Neural crest cell (in vitro differentiated cells): Measurements from ENCODE around the gene CEP135. TPM values are rescaled to one million over a fixed set of nuclear protein-coding genes. Genes with fewer than 3 reads are reported as not detected.

Experiments used
- DNase-seq: peaks from one replicate; pipeline ENCODE4 v3.0.0; 2021; ENCODE audit warnings: low read depth, mixed read lengths, low spot score
- H3K27ac Mint-ChIP-seq: one replicate; pipeline ENCODE4 v1.8.0; 2021; ENCODE audit warnings: mild to moderate bottlenecking, mixed read lengths; ENCODE audit not compliant: unreplicated experiment
- H3K27me3 Mint-ChIP-seq: 2 replicates; pipeline ENCODE4 v1.8.0; 2021; ENCODE audit warnings: low read depth, mild to moderate bottlenecking, mixed read lengths
- H3K36me3 Mint-ChIP-seq: 2 replicates; pipeline ENCODE4 v1.8.0; 2021; ENCODE audit warnings: low read depth, mild to moderate bottlenecking, mixed read lengths
- H3K4me1 Mint-ChIP-seq: 2 replicates; pipeline ENCODE4 v1.8.0; 2021; ENCODE audit warnings: mixed read lengths
- H3K4me3 Mint-ChIP-seq: one replicate; pipeline ENCODE4 v1.8.0; 2021; ENCODE audit warnings: mild to moderate bottlenecking, mixed read lengths
- H3K9me3 Mint-ChIP-seq: 2 replicates; pipeline ENCODE4 v1.8.0; 2021; ENCODE audit warnings: mixed read lengths
- CTCF ChIP-seq: fragments of 200-600 bp; sonication (generic); conservative IDR thresholded peaks from 2 replicates; pipeline ENCODE4 v1.5.0; 2021; ENCODE audit warnings: antibody characterized with exemption, mild to moderate bottlenecking
- total RNA-seq: library from RNA; stranded (reverse); gene quantifications from 2 replicates; pipeline ENCODE4 v1.2.1, GENCODE V29; 2021

Gene CEP135
- total RNA-seq, 1 donor from 2014 or later, result 16.8 TPM

DNA sequence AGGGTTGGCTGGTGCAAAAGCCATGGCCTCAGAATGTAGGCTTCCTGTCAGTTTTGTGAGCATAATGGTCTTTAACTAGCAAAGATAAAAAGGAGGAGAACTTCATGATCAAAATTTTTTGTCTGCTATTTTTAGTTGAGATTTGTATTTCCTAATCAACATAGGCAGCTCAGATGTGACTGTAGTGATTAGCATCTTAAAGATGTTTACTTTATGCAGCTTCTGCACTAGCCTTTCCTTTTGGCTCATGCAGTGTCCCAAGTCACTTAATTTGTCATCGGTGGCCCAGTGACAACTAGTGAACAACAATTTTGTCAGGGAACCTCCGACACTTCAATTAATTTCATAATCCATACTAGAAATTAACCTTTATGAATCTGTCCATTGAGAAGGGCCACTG lies 109.8 kb downstream of the CEP135 start:
- TF ChIP-seq CTCF, result no peak
- Mint-ChIP-seq H3K4me1 (peaks cover 41% of the 10 kb centered on the region), H3K9me3 (peaks cover 4% of the 10 kb centered on the region), H3K36me3 (peaks cover 9% of the 10 kb centered on the region), H3K27ac (no peak overlapping the region), H3K27me3 (no peaks in the 10 kb centered on the region), H3K4me3 (no peak overlapping the region)
- DNase-seq, result no peak

GRCh38 chr4:56060036-56060435 lies 111.3 kb downstream of the CEP135 start:
- no peak for TF ChIP-seq CTCF
- no peak for DNase-seq
- peaks cover 9% of the 10 kb centered on the region for H3K36me3 Mint-ChIP-seq
- H3K9me3 Mint-ChIP-seq, result peaks cover 4% of the 10 kb centered on the region
- H3K4me3 Mint-ChIP-seq, result no peak overlapping the region
- peaks cover 46% of the 10 kb centered on the region for H3K4me1 Mint-ChIP-seq
- H3K27me3 Mint-ChIP-seq, result no peaks in the 10 kb centered on the region
- no peak overlapping the region for H3K27ac Mint-ChIP-seq

DNA sequence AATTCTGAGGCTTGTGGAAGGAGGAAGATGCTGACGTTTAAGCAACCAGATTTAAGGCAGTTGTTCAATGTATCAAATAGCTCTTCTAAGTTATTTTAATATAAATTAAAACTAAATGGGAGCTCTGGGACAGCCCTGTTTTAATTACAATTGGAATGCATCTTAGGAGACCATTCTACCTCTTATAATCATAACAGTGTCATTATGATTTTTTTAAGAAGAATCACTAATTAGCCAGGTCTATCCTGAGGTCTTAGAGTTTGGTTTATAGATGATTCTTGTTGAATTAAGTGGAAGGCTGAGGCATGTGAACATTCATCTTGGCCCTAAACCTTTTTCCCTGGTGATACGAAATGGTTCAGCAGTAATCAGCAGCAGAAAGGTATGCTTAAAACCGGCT lies 113.4 kb downstream of the CEP135 start:
- no peaks in the 10 kb centered on the region for H3K27me3 Mint-ChIP-seq
- H3K27ac Mint-ChIP-seq, result no peak overlapping the region
- no peak for TF ChIP-seq CTCF
- H3K4me3 Mint-ChIP-seq, result no peak overlapping the region
- H3K9me3 Mint-ChIP-seq, result peaks cover 4% of the 10 kb centered on the region
- DNase-seq, result no peak
- peaks cover 12% of the 10 kb centered on the region for H3K36me3 Mint-ChIP-seq
- peaks cover 34% of the 10 kb centered on the region for H3K4me1 Mint-ChIP-seq

GRCh38 chr4:56062526-56063145 lies 113.9 kb downstream of the CEP135 start:
- Mint-ChIP-seq H3K9me3 (peaks cover 4% of the 10 kb centered on the region), H3K4me1 (peaks cover 30% of the 10 kb centered on the region), H3K36me3 (peaks cover 12% of the 10 kb centered on the region), H3K4me3 (no peak overlapping the region), H3K27me3 (no peaks in the 10 kb centered on the region), H3K27ac (no peak overlapping the region)
- no peak for TF ChIP-seq CTCF
- no peak for DNase-seq

- TF ChIP-seq CTCF, result no peak
- Mint-ChIP-seq H3K27ac (peak overlapping the region; percentile 38), H3K9me3 (peaks cover 13% of the 10 kb centered on the region), H3K4me1 (peaks cover 42% of the 10 kb centered on the region), H3K4me3 (no peak overlapping the region), H3K36me3 (peaks cover 23% of the 10 kb centered on the region), H3K27me3 (no peaks in the 10 kb centered on the region)
- DNase-seq, result no peak
Measured at GRCh38 chr4:56066493-56066892, 117.7 kb downstream of the CEP135 start.
